ENCODE data around the gene DCTN1. TPM values are rescaled to one million over a fixed set of nuclear protein-coding genes. Genes with fewer than 3 reads are reported as not detected.

DCTN1 gene
- total RNA-seq, 4 donors from 2014 or later = 83.4 to 122 (median 105) TPM

- H3K4me1 ChIP-seq = no peaks in the 10 kb centered on the region
- WGBS = 59% methylated on average over 6 of the region's 6 CpGs
- no peak for DNase-seq (ENCODE audit: low spot score in 2 of 2)
- peaks cover 17% of the 10 kb centered on the region for H3K36me3 ChIP-seq
- no peak overlapping the region for H3K27ac ChIP-seq
- H3K27me3 ChIP-seq = no peaks in the 10 kb centered on the region
- no peak for TF ChIP-seq EP300 (IDR thresholded peaks at IDR 0.05)
- TF ChIP-seq CTCF (IDR thresholded peaks at IDR 0.05) = no peak
- TF ChIP-seq POLR2AphosphoS5 (IDR thresholded peaks at IDR 0.05) = no peak
- TF ChIP-seq POLR2A (IDR thresholded peaks at IDR 0.05) = no peak
- no peaks in the 10 kb centered on the region for H3K9me3 ChIP-seq
- no peak overlapping the region for H3K4me3 ChIP-seq
These were observed 63.4 kb downstream of the DCTN1 start for GRCh38 chr2:74316627-74317295.

GRCh38 chr2:74314107-74314506 is 66.0 kb downstream of the DCTN1 start:
- H3K4me3 ChIP-seq = no peak overlapping the region
- peaks cover 20% of the 10 kb centered on the region for H3K36me3 ChIP-seq
- DNase-seq (ENCODE audit: low spot score in 2 of 2) = no peak
- H3K9me3 ChIP-seq = no peaks in the 10 kb centered on the region
- TF ChIP-seq POLR2A (IDR thresholded peaks at IDR 0.05) = no peak
- TF ChIP-seq POLR2AphosphoS5 (IDR thresholded peaks at IDR 0.05) = no peak
- no peak for TF ChIP-seq CTCF (IDR thresholded peaks at IDR 0.05)
- TF ChIP-seq EP300 (IDR thresholded peaks at IDR 0.05) = no peak
- H3K27me3 ChIP-seq = no peaks in the 10 kb centered on the region
- 85% methylated on average over 5 of the region's 5 CpGs for WGBS
- no peaks in the 10 kb centered on the region for H3K4me1 ChIP-seq
- H3K27ac ChIP-seq = no peak overlapping the region

- Histone ChIP-seq H3K4me3 (no peak overlapping the region), H3K36me3 (peaks cover 20% of the 10 kb centered on the region), H3K27me3 (no peaks in the 10 kb centered on the region), H3K27ac (no peak overlapping the region), H3K9me3 (no peaks in the 10 kb centered on the region), H3K4me1 (no peaks in the 10 kb centered on the region)
- TF ChIP-seq EP300 (IDR thresholded peaks at IDR 0.05) (no peak), POLR2A (IDR thresholded peaks at IDR 0.05) (no peak)
- no peak for DNase-seq (ENCODE audit: low spot score in 2 of 2)
- 85% methylated on average over 2 of the region's 2 CpGs for WGBS
These were observed 66.6 kb downstream of the DCTN1 start for GRCh38 chr2:74313497-74313896.

GRCh38 chr2:74312913-74313312 is 67.2 kb downstream of the DCTN1 start:
- no peaks in the 10 kb centered on the region for H3K4me1 ChIP-seq
- DNase-seq (ENCODE audit: low spot score in 2 of 2) = no peak
- H3K9me3 ChIP-seq = no peaks in the 10 kb centered on the region
- H3K27ac ChIP-seq = no peak overlapping the region
- no peak for TF ChIP-seq POLR2AphosphoS5 (IDR thresholded peaks at IDR 0.05)
- H3K4me3 ChIP-seq = no peak overlapping the region
- peaks cover 20% of the 10 kb centered on the region for H3K36me3 ChIP-seq
- H3K27me3 ChIP-seq = no peaks in the 10 kb centered on the region

Other genes starting within 250 kb of the DCTN1 start
- 10 to 100 TPM; 18.9 to 44.0 (median 28.1) TPM for gene BOLA3, start 232.4 kb downstream of the DCTN1 start, total RNA-seq
- gene MOB1A, start 201.4 kb downstream of the DCTN1 start, total RNA-seq = 10 to 100 TPM; 65.2 to 96.6 (median 79.2) TPM
- 10 to 100 TPM; 15.5 to 28.1 (median 17.5) TPM for gene MTHFD2, start 181.7 kb downstream of the DCTN1 start, total RNA-seq
- 10 to 100 TPM in 1 of 4 donors, 1 to 10 TPM in 3; 3.2 to 30.4 (median 4.2) TPM for gene SLC4A5, start 36.9 kb downstream of the DCTN1 start, total RNA-seq
- 1 to 10 TPM in 3 of 4 donors, under 1 TPM in 1; 0.87 to 2.1 (median 1.4) TPM for gene C2orf81, start 41.3 kb upstream of the DCTN1 start, total RNA-seq
- gene WDR54, start 41.4 kb upstream of the DCTN1 start, total RNA-seq = 10 to 100 TPM in 2 of 4 donors, 1 to 10 TPM in 2; 5.0 to 12.0 (median 8.5) TPM
- gene RTKN, start 61.6 kb upstream of the DCTN1 start, total RNA-seq = 10 to 100 TPM; 48.2 to 63.1 (median 56.7) TPM
- gene INO80B, start 74.8 kb upstream of the DCTN1 start, total RNA-seq = 10 to 100 TPM; 15.9 to 75.9 (median 36.0) TPM
- gene WBP1, start 78.1 kb upstream of the DCTN1 start, total RNA-seq = 100 to 1,000 TPM in 1 of 4 donors, 10 to 100 TPM in 3; 40.7 to 121 (median 47.0) TPM
- gene MOGS, start 85.1 kb upstream of the DCTN1 start, total RNA-seq = 10 to 100 TPM; 44.1 to 81.3 (median 50.1) TPM
- gene MRPL53, start 92.4 kb upstream of the DCTN1 start, total RNA-seq = 10 to 100 TPM; 13.1 to 36.0 (median 26.7) TPM
- gene CCDC142, start 102.7 kb upstream of the DCTN1 start, total RNA-seq = 10 to 100 TPM; 10.4 to 31.1 (median 18.7) TPM
- gene TTC31, start 102.8 kb upstream of the DCTN1 start, total RNA-seq = 10 to 100 TPM; 20.4 to 45.5 (median 27.4) TPM
- gene LBX2, start 119.3 kb upstream of the DCTN1 start, total RNA-seq = 1 to 10 TPM in 1 of 4 donors, not detected in 3; 1.2 TPM
- gene PCGF1, start 127.4 kb upstream of the DCTN1 start, total RNA-seq = 10 to 100 TPM; 15.6 to 77.0 (median 19.7) TPM
- under 1 TPM in 1 of 4 donors, not detected in 3; 0.56 TPM for gene TLX2, start 134.1 kb upstream of the DCTN1 start, total RNA-seq
- gene DQX1, start 145.9 kb upstream of the DCTN1 start, total RNA-seq = 10 to 100 TPM in 1 of 4 donors, 1 to 10 TPM in 3; 2.7 to 12.8 (median 6.4) TPM
- gene AUP1, start 149.4 kb upstream of the DCTN1 start, total RNA-seq = 100 to 1,000 TPM; 111 to 170 (median 145) TPM
- 10 to 100 TPM; 23.7 to 31.2 (median 27.1) TPM for gene HTRA2, start 149.6 kb upstream of the DCTN1 start, total RNA-seq
- gene LOXL3, start 173.6 kb upstream of the DCTN1 start, total RNA-seq = 1 to 10 TPM in 3 of 4 donors, under 1 TPM in 1; 0.23 to 3.8 (median 1.5) TPM
- 10 to 100 TPM in 1 of 4 donors, 1 to 10 TPM in 3; 3.3 to 10.6 (median 5.4) TPM for gene DOK1, start 174.4 kb upstream of the DCTN1 start, total RNA-seq

Data from suprapubic skin (tissue), 4 donors.